ENCODE measurements around the gene CACNG3. TPM values are rescaled to one million over a fixed set of nuclear protein-coding genes. Genes with fewer than 3 reads are reported as not detected.

The CACNG3 gene
- total and polyA plus RNA-seq, 2 donors (not counting 3 experiments of a cell fraction or from before 2014, with no cell fraction given), result not detected

DNA sequence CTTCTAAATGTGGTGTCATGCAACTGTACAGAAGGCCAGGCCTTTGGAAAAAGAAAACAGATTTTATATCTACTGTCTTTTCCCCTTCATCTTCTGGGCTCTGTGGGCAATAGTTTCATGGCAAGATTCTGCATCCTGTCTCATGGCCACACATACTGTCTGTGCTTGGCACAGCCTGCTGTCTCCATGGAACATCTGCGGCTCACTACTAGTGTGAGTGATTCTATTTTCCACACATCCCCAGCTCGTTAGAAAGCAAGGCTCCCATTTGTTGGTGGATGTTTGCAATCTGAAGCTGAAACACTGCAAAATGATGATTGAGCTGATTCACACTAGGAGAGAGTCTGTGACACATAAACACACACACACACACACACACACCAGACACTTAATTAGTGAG, 32.4 kb downstream of the CACNG3 start:
- Histone ChIP-seq H3K9me1 (replicated peaks; ENCODE audit: control insufficient read depth, extremely low read depth, insufficient read depth, low read length) (no peaks in the 10 kb centered on the region), H3K9ac (replicated peaks; ENCODE audit: extremely low read depth, insufficient read depth, low read length) (no peak overlapping the region), H3K9me3 (replicated peaks; ENCODE audit: control insufficient read depth, insufficient read depth, low read length) (no peaks in the 10 kb centered on the region), H2AFZ (ENCODE audit: low read depth, low read length) (no peak overlapping the region), H3K79me2 (ENCODE audit: control insufficient read depth, insufficient read depth, low read length) (no peaks in the 10 kb centered on the region), H3K4me1 (ENCODE audit: control insufficient read depth, extremely low read depth, insufficient read depth, low read length) (no peaks in the 10 kb centered on the region), H3K4me2 (ENCODE audit: insufficient read depth, low read length) (no peak overlapping the region), H3K27me3 (ENCODE audit: control insufficient read depth in 2 of 2, insufficient read depth in 2 of 2, low read length in 2 of 2) (no peaks in the 10 kb centered on the region), H3K27ac (ENCODE audit: insufficient read depth, low read depth, low read length) (no peak overlapping the region), H4K20me1 (replicated peaks; ENCODE audit: control insufficient read depth, extremely low read depth, insufficient read depth, low read length) (no peaks in the 10 kb centered on the region), H3K4me3 (replicated peaks in 1 of 3; ENCODE audit: insufficient read depth in 1 of 3, low read depth in 1 of 3, low read length in 3 of 3) (no peak overlapping the region), H3K36me3 (ENCODE audit: control insufficient read depth in 2 of 2, extremely low read depth in 1 of 2, insufficient read depth in 2 of 2, low read length in 2 of 2) (no peaks in the 10 kb centered on the region)
- CTCF ChIA-PET, result no interaction called here
- dilution Hi-C loops (cut with MboI; ENCODE audit: extremely low pct_ligation_motif_present, low sequenced_read_pairs) (no loop called here), intact Hi-C loops (cut with micrococcal nuclease) (no loop called here)
- TF ChIP-seq POLR2A (IDR thresholded peaks at IDR 0.05; ENCODE audit: low read depth, low read length), result no peak
- FAIRE-seq (no peak), DNase-seq (ENCODE audit: low read depth, low spot score) (no peak)
- BruUV-seq (replicated peaks), result no TSS peak
- POLR2A ChIA-PET, result no interaction called here

GRCh38 chr16:24289166-24289700, 33.1 kb downstream of the CACNG3 start:
- H2AFZ ChIP-seq (ENCODE audit: low read depth, low read length), result no peak overlapping the region
- H3K9ac ChIP-seq (replicated peaks; ENCODE audit: extremely low read depth, insufficient read depth, low read length), result no peak overlapping the region
- no TSS peak for BruUV-seq (replicated peaks)
- no peaks in the 10 kb centered on the region for H3K27me3 ChIP-seq (ENCODE audit: control insufficient read depth in 2 of 2, insufficient read depth in 2 of 2, low read length in 2 of 2)
- dilution Hi-C loops (cut with MboI; ENCODE audit: extremely low pct_ligation_motif_present, low sequenced_read_pairs) (no loop called here), intact Hi-C loops (cut with micrococcal nuclease) (no loop called here)
- no peaks in the 10 kb centered on the region for H3K79me2 ChIP-seq (ENCODE audit: control insufficient read depth, insufficient read depth, low read length)
- H3K4me3 ChIP-seq (replicated peaks in 1 of 3; ENCODE audit: insufficient read depth in 1 of 3, low read depth in 1 of 3, low read length in 3 of 3), result no peak overlapping the region
- no peak overlapping the region for H3K27ac ChIP-seq (ENCODE audit: insufficient read depth, low read depth, low read length)
- H3K36me3 ChIP-seq (ENCODE audit: control insufficient read depth in 2 of 2, extremely low read depth in 1 of 2, insufficient read depth in 2 of 2, low read length in 2 of 2), result no peaks in the 10 kb centered on the region
- no peaks in the 10 kb centered on the region for H3K9me1 ChIP-seq (replicated peaks; ENCODE audit: control insufficient read depth, extremely low read depth, insufficient read depth, low read length)
- TF ChIP-seq EZH2 (IDR thresholded peaks at IDR 0.05; ENCODE audit: borderline replicate concordance, low read depth, low read length, severe bottlenecking), result no peak
- TF ChIP-seq POLR2A (IDR thresholded peaks at IDR 0.05; ENCODE audit: low read depth, low read length), result no peak
- TF ChIP-seq MAX (IDR thresholded peaks at IDR 0.05; ENCODE audit: insufficient read depth, insufficient read length), result no peak
- H3K9me3 ChIP-seq (replicated peaks; ENCODE audit: control insufficient read depth, insufficient read depth, low read length), result no peaks in the 10 kb centered on the region
- CTCF ChIA-PET, result no interaction called here
- H4K20me1 ChIP-seq (replicated peaks; ENCODE audit: control insufficient read depth, extremely low read depth, insufficient read depth, low read length), result no peaks in the 10 kb centered on the region
- DNase-seq (ENCODE audit: low read depth, low spot score) (no peak), FAIRE-seq (no peak)
- no peak overlapping the region for H3K4me2 ChIP-seq (ENCODE audit: insufficient read depth, low read length)
- POLR2A ChIA-PET, result no interaction called here
- H3K4me1 ChIP-seq (ENCODE audit: control insufficient read depth, extremely low read depth, insufficient read depth, low read length), result no peaks in the 10 kb centered on the region
